Neural progenitor cell (in vitro differentiated cells): ENCODE data around the gene TRMT1. TPM values are rescaled to one million over a fixed set of nuclear protein-coding genes. Genes with fewer than 3 reads are reported as not detected.
A peak's percentile ranks its signal among the peaks of the same experiment; 100 is the strongest.

ENCODE experiments used
- DNase-seq: peaks from one replicate; pipeline ENCODE4 v3.0.0-alpha.2; 2016; ENCODE audit warnings: low spot score
- H2AFZ ChIP-seq: fragments of 200-600 bp; sonication (generic); replicated peaks from 2 replicates; pipeline ENCODE4 v1.6.1; 2016; ENCODE audit warnings: antibody characterized with exemption
- H3F3A ChIP-seq: fragments of 200-600 bp; sonication (generic); 2 replicates; pipeline ENCODE4 v1.6.1; 2016; ENCODE audit warnings: antibody characterized with exemption, low read depth
- H3K27ac ChIP-seq: fragments of 200-600 bp; sonication (generic); 2 replicates; pipeline ENCODE4 v1.5.1; 2016; ENCODE audit warnings: mild to moderate bottlenecking
- H3K27me3 ChIP-seq: fragments of 200-600 bp; sonication (generic); 2 replicates; pipeline ENCODE4 v1.6.1; 2016; ENCODE audit warnings: mild to moderate bottlenecking, moderate library complexity
- H3K36me3 ChIP-seq: fragments of 200-600 bp; sonication (generic); 2 replicates; pipeline ENCODE4 v1.5.1; 2016
- H3K4me1 ChIP-seq: fragments of 200-600 bp; sonication (generic); 2 replicates; pipeline ENCODE4 v1.6.1; 2016; ENCODE audit warnings: mixed run types
- H3K4me2 ChIP-seq: fragments of 200-600 bp; sonication (generic); 2 replicates; pipeline ENCODE4 v1.6.1; 2016
- H3K4me3 ChIP-seq: fragments of 200-600 bp; sonication (generic); 2 replicates; pipeline ENCODE4 v1.5.1; 2016
- H3K79me2 ChIP-seq: fragments of 200-600 bp; sonication (generic); 2 replicates; pipeline ENCODE4 v1.6.1; 2016; ENCODE audit warnings: low read depth
- H3K9ac ChIP-seq: fragments of 200-600 bp; sonication (generic); 2 replicates; pipeline ENCODE4 v1.6.1; 2016
- H3K9me3 ChIP-seq: fragments of 200-600 bp; sonication (generic); 2 replicates; pipeline ENCODE4 v1.5.1; 2016; ENCODE audit warnings: low read depth
- H4K20me1 ChIP-seq: fragments of 200-600 bp; sonication (generic); 2 replicates; pipeline ENCODE4 v1.6.1; 2016; ENCODE audit warnings: low read depth
- H3K27ac Mint-ChIP-seq: 3 replicates; pipeline ENCODE4 v1.8.0; 2021; ENCODE audit warnings: mixed read lengths
- H3K27me3 Mint-ChIP-seq: 2 replicates; pipeline ENCODE4 v1.8.0; 2022; ENCODE audit warnings: low read depth, mild to moderate bottlenecking, inconsistent platforms, moderate library complexity, mixed read lengths; ENCODE audit not compliant: insufficient read depth
- H3K36me3 Mint-ChIP-seq: 3 replicates; pipeline ENCODE4 v1.8.0; 2021; ENCODE audit warnings: mixed read lengths
- H3K4me1 Mint-ChIP-seq: 3 replicates; pipeline ENCODE4 v1.8.0; 2021; ENCODE audit warnings: mixed read lengths
- H3K4me3 Mint-ChIP-seq: 3 replicates; pipeline ENCODE4 v1.8.0; 2021; ENCODE audit warnings: mild to moderate bottlenecking, moderate library complexity, mixed read lengths
- H3K9me3 Mint-ChIP-seq: 3 replicates; pipeline ENCODE4 v1.8.0; 2020; ENCODE audit warnings: mixed read lengths
- EZH2 ChIP-seq: fragments of 200-600 bp; sonication (generic); IDR thresholded peaks from 2 replicates; pipeline ENCODE4 v1.6.1; 2017; ENCODE audit warnings: antibody characterized with exemption, mild to moderate bottlenecking, moderate library complexity
- EZH2phosphoT487 ChIP-seq: fragments of 200-600 bp; sonication (generic); IDR thresholded peaks from 2 replicates; pipeline ENCODE4 v1.6.1; 2017; ENCODE audit warnings: antibody characterized with exemption
- total RNA-seq: library from RNA; depleted of rRNA; stranded (reverse); fragments of >200 nt; gene quantifications from 2 replicates; pipeline ENCODE4 v1.2.3, GENCODE V29; 2015; ENCODE audit warnings: low replicate concordance
- TF ChIP-seq, protein P1 (sequence below): fragments of 200-600 bp; sonication (generic); IDR thresholded peaks from 2 replicates; pipeline ENCODE4 v1.5.1; 2017; ENCODE audit warnings: antibody characterized with exemption, mild to moderate bottlenecking

TRMT1 gene
- total RNA-seq, 1 donor from 2014 or later = 30.2 TPM

- H3K27ac Mint-ChIP-seq = no peak overlapping the region
Observed at GRCh38 chr19:13130886-13131490, 14.4 kb upstream of the TRMT1 start.

DNA sequence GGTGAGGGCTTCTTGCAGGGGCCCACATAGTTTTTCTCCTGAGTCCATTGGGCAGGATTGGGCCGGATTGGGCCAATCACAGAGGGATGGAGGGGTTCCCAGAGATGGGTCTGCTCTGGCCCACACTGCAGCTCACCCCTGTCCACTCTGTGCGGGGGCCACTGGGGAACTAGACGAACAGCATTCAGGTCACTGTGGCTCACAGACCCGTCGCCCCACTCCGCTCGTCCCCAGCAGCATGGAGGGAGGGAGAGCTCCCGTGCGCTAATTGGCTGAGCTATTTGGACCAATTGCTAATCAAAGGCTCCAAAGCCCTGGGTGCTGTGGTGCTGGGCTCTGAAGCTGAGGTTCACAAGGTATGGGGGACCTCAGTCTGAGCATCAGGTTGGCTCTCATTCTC is 12.8 kb upstream of the TRMT1 start:
- H2AFZ ChIP-seq = no peak overlapping the region
- H3K9me3 ChIP-seq = no peaks in the 10 kb centered on the region
- Mint-ChIP-seq H3K27me3 (no peaks in the 10 kb centered on the region), H3K36me3 (peaks cover 6% of the 10 kb centered on the region), H3K4me3 (no peak overlapping the region), H3K27ac (no peak overlapping the region), H3K4me1 (peaks cover 16% of the 10 kb centered on the region), H3K9me3 (no peaks in the 10 kb centered on the region)
- no peak for DNase-seq
- H3F3A ChIP-seq = no peaks in the 10 kb centered on the region
- H3K9ac ChIP-seq = no peak overlapping the region
- H3K4me2 ChIP-seq = no peak overlapping the region
- H3K4me1 ChIP-seq = no peaks in the 10 kb centered on the region
- H3K36me3 ChIP-seq = no peaks in the 10 kb centered on the region
- no peak for TF ChIP-seq EZH2
- TF ChIP-seq EZH2phosphoT487 = no peak
- TF ChIP-seq, protein P1, sequence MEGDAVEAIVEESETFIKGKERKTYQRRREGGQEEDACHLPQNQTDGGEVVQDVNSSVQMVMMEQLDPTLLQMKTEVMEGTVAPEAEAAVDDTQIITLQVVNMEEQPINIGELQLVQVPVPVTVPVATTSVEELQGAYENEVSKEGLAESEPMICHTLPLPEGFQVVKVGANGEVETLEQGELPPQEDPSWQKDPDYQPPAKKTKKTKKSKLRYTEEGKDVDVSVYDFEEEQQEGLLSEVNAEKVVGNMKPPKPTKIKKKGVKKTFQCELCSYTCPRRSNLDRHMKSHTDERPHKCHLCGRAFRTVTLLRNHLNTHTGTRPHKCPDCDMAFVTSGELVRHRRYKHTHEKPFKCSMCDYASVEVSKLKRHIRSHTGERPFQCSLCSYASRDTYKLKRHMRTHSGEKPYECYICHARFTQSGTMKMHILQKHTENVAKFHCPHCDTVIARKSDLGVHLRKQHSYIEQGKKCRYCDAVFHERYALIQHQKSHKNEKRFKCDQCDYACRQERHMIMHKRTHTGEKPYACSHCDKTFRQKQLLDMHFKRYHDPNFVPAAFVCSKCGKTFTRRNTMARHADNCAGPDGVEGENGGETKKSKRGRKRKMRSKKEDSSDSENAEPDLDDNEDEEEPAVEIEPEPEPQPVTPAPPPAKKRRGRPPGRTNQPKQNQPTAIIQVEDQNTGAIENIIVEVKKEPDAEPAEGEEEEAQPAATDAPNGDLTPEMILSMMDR = no peak
- H3K27ac ChIP-seq = no peak overlapping the region
- peaks cover 100% of the 10 kb centered on the region for H4K20me1 ChIP-seq
- no peak overlapping the region for H3K4me3 ChIP-seq
- H3K27me3 ChIP-seq = no peaks in the 10 kb centered on the region
- H3K79me2 ChIP-seq = peaks cover 100% of the 10 kb centered on the region

More at GRCh38 chr19:13130886-13131490, 14.4 kb upstream of the TRMT1 start:
- no peaks in the 10 kb centered on the region for H3F3A ChIP-seq
- no peaks in the 10 kb centered on the region for H3K4me1 ChIP-seq
- H3K27ac ChIP-seq = no peak overlapping the region
- Mint-ChIP-seq H3K27me3 (no peaks in the 10 kb centered on the region), H3K4me3 (no peak overlapping the region), H3K4me1 (peaks cover 16% of the 10 kb centered on the region), H3K36me3 (peaks cover 6% of the 10 kb centered on the region), H3K9me3 (no peaks in the 10 kb centered on the region)
- no peak overlapping the region for H3K4me2 ChIP-seq
- H3K9ac ChIP-seq = no peak overlapping the region
- H3K4me3 ChIP-seq = no peak overlapping the region
- H3K36me3 ChIP-seq = no peaks in the 10 kb centered on the region
- H3K9me3 ChIP-seq = no peaks in the 10 kb centered on the region
- H3K79me2 ChIP-seq = peaks cover 92% of the 10 kb centered on the region
- H2AFZ ChIP-seq = no peak overlapping the region
- TF ChIP-seq EZH2phosphoT487 (no peak), EZH2 (no peak)
- TF ChIP-seq, protein P1 = no peak
- no peaks in the 10 kb centered on the region for H3K27me3 ChIP-seq
- DNase-seq = no peak
- peaks cover 99% of the 10 kb centered on the region for H4K20me1 ChIP-seq

- no peak for DNase-seq
- no peak overlapping the region for H3K4me2 ChIP-seq
- no peaks in the 10 kb centered on the region for H3K36me3 ChIP-seq
- H4K20me1 ChIP-seq = peaks cover 100% of the 10 kb centered on the region
- H3K27ac ChIP-seq = no peak overlapping the region
- H3K36me3 Mint-ChIP-seq = peaks cover 6% of the 10 kb centered on the region
- H3K27me3 ChIP-seq = no peaks in the 10 kb centered on the region
- peaks cover 100% of the 10 kb centered on the region for H3K79me2 ChIP-seq
- no peaks in the 10 kb centered on the region for H3K4me1 ChIP-seq
- H3K4me3 ChIP-seq = no peak overlapping the region
- peak overlapping the region; percentile 15 for H3K4me3 Mint-ChIP-seq
- no peaks in the 10 kb centered on the region for H3K9me3 ChIP-seq
- no peak overlapping the region for H3K27ac Mint-ChIP-seq
- H3K27me3 Mint-ChIP-seq = no peaks in the 10 kb centered on the region
- no peak overlapping the region for H3K9ac ChIP-seq
- H3K4me1 Mint-ChIP-seq = peaks cover 19% of the 10 kb centered on the region
- no peaks in the 10 kb centered on the region for H3F3A ChIP-seq
- no peaks in the 10 kb centered on the region for H3K9me3 Mint-ChIP-seq
- TF ChIP-seq, protein P1 = no peak
- TF ChIP-seq EZH2 (no peak), EZH2phosphoT487 (no peak)
- H2AFZ ChIP-seq = no peak overlapping the region
Observed at GRCh38 chr19:13128583-13128982, 12.0 kb upstream of the TRMT1 start.
